RWPE1 (cell line): ENCODE measurements around the gene DDR2.

ENCODE experiments used
- CTCF ChIA-PET: fragments of 350-600 bp; sonication (Branson Sonifier 250); formaldehyde crosslinking; extraction: SDS; loops from one replicate; lab custom pipeline; 2021; lab: Yijun Ruan, JAX
- POLR2A ChIA-PET: fragments of 400-600 bp; formaldehyde crosslinking; extraction: SDS; loops from one replicate; lab custom pipeline; 2020; ENCODE audit warnings: antibody characterized with exemption; ENCODE audit not compliant: low non-redundant PET; lab: Yijun Ruan, JAX
- DNase-seq: peaks from one replicate; pipeline ENCODE4 v3.0.0; 2012; ENCODE audit warnings: low spot score
- H3K27ac ChIP-seq: fragments of 450-650 bp; 2 replicates; pipeline ENCODE4 v1.5.1; 2017
- CTCF ChIP-seq: fragments of 450-650 bp; conservative IDR thresholded peaks from 2 replicates; pipeline ENCODE4 v1.5.1; 2017; ENCODE audit warnings: low read depth, mild to moderate bottlenecking

Gene DDR2

GRCh38 chr1:162709870-162710269 lies 77.6 kb downstream of the DDR2 start:
- no peak for DNase-seq
- CTCF ChIA-PET: interaction anchor here (0.5 kb wide), 1 partner anchor 92 kb away, joined by 3 read pairs; no protein-coding TSS in a partner anchor
- no peak for TF ChIP-seq CTCF
- POLR2A ChIA-PET: no interaction called here
- H3K27ac ChIP-seq: no peak overlapping the region

GRCh38 chr1:162710345-162710744 lies 78.1 kb downstream of the DDR2 start:
- DNase-seq: no peak
- POLR2A ChIA-PET: no interaction called here
- no peak for TF ChIP-seq CTCF
- CTCF ChIA-PET: no interaction called here
- H3K27ac ChIP-seq: no peak overlapping the region

GRCh38 chr1:162710780-162711465 lies 78.7 kb downstream of the DDR2 start:
- TF ChIP-seq CTCF: no peak
- POLR2A ChIA-PET: no interaction called here
- no peak overlapping the region for H3K27ac ChIP-seq

GRCh38 chr1:162712317-162713029 lies 80.2 kb downstream of the DDR2 start:
- no peak for TF ChIP-seq CTCF
- POLR2A ChIA-PET: no interaction called here

More at GRCh38 chr1:162710780-162711465, 78.7 kb downstream of the DDR2 start:
- CTCF ChIA-PET: interaction anchor here (0.6 kb wide), 1 partner anchor 1888 kb away, joined by 3 read pairs; no protein-coding TSS in a partner anchor
- DNase-seq: no peak

GRCh38 chr1:162716123-162716522 lies 83.9 kb downstream of the DDR2 start:
- no peak for DNase-seq
- ChIA-PET CTCF (no interaction called here), POLR2A (no interaction called here)
- no peak overlapping the region for H3K27ac ChIP-seq
- TF ChIP-seq CTCF: no peak

More at GRCh38 chr1:162712317-162713029, 80.2 kb downstream of the DDR2 start:
- DNase-seq: no peak
- no peak overlapping the region for H3K27ac ChIP-seq
- CTCF ChIA-PET: no interaction called here

- no peak for DNase-seq
- POLR2A ChIA-PET: no interaction called here
- no peak for TF ChIP-seq CTCF
- H3K27ac ChIP-seq: no peak overlapping the region
- CTCF ChIA-PET: no interaction called here
Measured at GRCh38 chr1:162716552-162716951, 84.3 kb downstream of the DDR2 start.
